Hematopoietic multipotent progenitor cell treated with erythropoietin and hydrocortisone succinate and interleukin-3 and kit ligand, for 17 days (in vitro differentiated cells): ENCODE results near the gene TUBB4B.
A peak's percentile ranks its signal among the peaks of the same experiment; 100 is the strongest.

Experiments
- DNase-seq: peaks from one replicate; pipeline ENCODE4 v3.0.0-alpha.2; 2015; ENCODE audit warnings: low spot score

The TUBB4B gene

DNA sequence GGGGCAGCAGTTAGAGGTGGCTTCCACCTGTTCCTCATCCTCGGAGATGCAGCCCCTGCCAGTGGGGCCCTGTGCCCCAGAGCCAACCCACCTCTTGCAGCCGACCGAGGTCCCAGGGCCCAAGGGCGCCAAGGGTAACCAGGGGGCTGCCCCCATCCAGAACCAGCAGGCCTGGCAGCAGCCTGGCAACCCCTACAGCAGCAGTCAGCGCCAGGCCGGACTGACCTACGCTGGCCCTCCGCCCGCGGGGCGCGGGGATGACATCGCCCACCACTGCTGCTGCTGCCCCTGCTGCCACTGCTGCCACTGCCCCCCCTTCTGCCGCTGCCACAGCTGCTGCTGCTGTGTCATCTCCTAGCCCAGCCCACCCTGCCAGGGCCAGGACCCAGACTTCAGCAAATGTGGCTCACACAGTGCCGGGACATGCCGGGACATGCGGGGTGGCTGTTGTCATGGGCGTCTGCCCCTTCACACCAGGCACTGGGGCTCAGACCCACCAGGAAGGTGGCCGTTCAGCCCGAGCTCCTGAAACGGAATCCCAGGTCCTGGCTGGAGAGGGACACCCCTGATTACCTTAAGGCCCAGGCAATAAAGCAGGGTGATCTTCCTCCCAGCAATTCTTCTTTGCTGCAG is 15.3 kb upstream of the TUBB4B start:
- no peak for DNase-seq

DNA sequence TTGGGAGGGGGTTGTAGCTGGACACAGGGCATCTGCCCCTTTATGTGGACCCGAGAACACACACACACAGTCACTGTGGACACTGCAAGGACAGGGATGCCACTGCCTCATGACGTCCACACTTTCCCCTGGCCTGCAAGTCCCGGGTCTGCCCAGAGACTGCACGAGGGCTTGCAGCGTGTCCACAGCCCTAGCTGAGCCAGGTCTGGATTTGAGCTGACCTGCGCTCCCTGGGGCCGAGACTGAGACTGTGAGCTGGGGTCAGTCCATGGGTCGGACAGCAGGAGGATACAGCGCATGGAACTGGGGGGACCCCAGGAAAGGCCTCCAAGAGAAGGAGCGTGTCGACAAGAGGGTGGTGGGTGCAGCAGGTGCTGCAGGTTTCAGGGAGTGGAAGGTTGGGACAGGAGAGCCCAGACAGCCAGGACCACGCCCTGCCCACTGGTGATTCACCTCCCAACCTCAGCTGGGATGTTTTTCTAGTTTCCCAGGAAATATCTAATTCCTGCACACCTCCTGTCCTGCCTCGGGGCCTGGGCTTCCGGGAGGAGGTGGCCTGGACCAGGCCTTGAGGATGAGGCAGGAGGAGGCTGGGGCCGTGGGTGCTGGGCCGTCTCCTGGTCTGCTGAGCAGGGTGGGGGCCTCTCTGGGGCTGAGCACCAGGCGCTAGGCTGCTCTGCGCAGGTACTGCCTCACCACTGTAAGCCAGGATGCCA is 14.6 kb upstream of the TUBB4B start:
- DNase-seq = no peak

DNA sequence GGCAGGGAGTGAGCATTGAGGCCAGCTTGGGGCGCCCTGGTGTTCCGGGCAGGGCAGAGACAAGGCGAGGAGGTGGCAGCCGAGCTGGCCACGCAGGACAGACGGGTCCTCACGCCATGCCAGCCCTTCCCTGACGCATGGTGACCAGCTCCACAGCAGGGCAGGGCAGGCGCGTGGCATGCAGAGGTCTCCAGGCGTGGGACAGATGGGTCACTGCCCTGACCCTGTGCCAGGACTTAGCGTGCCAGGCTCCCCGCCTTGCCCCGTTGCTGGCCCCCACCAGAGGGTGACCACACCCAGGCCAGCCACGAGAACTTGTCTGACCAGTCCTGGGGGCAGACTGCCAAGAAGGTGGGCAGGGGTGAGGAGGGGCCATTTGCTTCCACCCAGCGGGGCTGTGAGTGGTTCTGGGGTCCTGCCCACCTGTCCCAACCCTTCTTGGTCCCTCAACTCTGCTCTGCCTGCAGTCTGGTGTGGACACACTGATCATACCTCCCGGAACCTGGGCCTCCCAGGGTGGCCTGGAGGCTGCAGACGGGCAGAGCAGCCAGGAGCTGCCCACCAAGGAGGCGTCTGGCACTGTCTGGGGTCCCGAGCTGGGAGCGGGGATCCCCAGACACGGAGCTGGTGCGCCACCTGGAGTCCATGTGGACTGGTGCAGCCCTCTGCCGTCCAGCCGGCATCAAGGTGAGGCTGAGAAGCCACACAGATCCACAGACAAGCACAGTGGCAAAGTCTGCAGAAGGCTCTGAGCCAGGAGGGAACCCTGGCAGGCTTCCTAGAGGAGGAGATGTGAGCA is 13.8 kb upstream of the TUBB4B start, which contains the start of gene RNF224:
RNF224 (plus strand) TSS at position 449 of the 799 bp plus-strand sequence. CDS start 834 bp downstream, outside the sequence.
- DNase-seq = peak; percentile 87

DNA sequence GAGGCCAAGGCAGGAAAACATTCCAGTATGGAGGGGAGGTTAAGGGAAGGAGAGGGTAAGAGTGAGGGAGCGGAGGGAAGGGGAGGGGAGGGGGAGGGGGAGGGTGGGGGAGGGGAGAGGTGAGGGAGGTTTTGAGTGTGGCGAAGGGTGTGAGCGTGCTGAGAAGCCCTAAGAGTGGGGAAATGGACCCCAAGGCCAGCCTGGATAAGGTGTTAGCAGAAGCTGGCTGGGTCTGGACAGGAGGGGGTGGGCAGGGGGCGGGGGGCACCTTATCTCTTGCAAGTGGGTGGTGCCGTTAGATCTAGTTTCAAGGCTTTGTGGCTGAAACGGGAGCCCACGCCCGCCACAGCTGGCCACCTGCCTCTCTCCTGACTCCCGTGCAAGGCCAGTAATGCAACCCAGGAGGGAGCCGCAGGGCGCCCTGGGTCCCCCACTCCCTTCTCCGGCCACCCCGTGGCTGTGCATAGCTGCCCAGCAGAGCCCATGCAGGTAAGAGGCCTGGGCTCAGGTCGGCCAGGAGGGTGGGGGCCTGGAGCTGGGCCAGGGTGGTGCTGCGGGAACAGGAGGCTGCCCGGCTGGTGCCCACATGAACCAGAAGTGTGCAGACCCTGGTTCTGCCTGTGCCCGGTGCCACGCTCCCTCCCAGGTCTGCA is 13.1 kb upstream of the TUBB4B start:
- no peak for DNase-seq

DNA sequence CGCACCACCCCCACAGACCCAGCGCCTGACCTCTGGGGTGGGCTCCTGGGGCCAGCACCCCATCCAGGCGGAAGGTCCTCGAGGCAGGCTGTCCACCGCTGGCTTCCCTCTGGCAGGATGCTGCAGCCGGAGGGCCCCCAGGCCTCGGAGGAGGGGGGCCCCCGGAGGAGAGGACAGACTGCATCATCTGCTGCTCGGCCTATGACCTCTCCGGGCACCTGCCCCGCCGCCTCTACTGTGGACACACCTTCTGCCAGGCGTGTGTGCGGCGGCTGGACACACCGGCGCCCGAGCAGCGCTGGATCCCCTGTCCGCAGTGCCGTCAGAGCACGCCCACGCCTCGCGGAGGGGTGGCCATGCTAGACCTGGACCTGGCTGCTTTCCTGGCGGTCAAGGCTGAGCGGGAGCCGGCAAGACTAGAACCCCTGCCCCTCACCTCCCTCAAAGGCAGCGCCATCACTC is 12.6 kb upstream of the TUBB4B start:
- DNase-seq = no peak

DNA sequence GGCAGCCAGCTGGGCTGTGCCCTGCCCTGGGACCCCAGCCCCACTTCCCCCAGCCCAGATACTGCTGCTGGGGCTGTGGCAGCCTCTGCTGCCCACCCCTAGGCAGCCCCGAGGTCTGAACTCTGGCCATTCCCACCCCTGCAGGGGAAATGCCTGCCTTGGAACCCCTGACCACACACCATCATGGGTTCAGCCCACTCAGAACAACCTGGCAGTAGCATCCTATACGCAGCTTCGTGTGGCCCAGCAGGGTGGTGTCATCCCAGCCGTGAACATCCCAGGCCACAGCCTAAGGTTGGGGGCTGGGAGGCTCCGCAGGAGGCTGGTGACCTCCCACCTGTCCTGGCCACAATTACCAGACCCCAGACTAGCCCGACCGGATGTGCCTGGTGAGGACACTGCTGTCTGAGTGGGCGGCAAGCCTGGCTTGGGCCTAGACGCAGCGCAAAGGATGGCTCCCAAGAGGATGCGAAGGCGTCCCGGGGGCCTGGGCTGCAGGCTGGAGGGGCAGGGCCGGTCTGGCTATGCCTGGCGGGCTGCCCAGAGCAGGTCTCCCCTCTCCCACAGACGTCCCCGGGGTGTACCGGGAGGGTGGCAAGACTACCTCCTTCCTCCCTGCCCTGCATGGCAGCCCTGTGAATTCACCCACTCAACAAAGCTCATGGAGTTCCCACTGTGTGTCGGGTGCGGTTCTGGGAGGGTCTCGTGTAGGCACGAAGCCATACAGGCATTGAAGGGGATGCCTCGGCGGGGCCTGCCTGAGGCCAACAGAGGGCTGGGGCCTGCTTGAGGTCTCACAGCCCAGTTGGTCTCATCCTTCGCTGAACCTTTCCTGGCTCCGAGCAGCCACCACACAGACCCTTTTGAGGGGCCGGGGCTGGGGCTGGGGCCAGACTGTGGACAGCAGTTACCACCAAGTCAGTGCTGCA is 11.9 kb upstream of the TUBB4B start:
- DNase-seq = no peak

DNA sequence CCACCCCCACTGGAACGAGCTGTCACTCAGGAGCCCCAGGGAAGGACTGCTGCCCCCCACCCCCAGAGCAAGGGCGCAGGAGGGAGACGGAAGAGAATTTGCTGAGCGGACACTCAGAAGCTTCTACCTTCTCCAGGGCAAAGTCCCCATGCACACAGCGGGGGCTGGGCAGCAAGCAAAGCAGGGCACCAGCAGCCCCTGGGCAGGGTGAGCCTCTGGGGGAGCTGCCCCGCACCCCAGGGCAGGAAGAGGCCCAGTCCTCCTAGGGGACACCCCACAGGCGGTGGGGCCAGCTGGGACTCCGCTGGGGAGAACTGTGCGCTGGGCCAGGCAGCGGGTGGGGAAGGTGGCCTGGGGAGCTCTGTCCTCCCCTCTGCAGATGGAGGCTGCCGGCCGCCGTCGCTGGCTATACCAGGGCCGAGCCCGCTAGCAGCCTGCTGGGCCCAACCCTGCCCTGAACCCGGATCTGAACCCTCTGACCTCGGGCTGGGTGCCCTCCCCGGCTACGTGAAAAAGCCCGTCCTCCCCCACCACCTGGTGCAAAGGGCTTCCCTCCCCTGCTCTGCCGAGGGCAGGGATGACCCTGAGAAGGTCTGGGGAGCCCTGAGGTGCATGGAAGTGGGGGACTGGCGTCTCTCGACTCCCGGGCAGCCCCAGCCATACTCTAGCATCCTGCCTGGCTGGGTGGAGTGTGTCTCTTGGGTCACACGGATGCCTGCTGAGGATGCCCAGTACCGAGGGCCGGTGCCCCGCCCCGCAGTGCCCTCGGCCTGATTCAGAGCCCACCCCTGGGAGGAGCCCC is 11.0 kb upstream of the TUBB4B start:
- no peak for DNase-seq

GRCh38 chr9:137230705-137231371 is 10.2 kb upstream of the TUBB4B start, which contains the start of gene SLC34A3:
SLC34A3 (plus strand) TSS chr9:137230901; CDS start chr9:137231703, 802 bp downstream.
- DNase-seq = no peak

DNA sequence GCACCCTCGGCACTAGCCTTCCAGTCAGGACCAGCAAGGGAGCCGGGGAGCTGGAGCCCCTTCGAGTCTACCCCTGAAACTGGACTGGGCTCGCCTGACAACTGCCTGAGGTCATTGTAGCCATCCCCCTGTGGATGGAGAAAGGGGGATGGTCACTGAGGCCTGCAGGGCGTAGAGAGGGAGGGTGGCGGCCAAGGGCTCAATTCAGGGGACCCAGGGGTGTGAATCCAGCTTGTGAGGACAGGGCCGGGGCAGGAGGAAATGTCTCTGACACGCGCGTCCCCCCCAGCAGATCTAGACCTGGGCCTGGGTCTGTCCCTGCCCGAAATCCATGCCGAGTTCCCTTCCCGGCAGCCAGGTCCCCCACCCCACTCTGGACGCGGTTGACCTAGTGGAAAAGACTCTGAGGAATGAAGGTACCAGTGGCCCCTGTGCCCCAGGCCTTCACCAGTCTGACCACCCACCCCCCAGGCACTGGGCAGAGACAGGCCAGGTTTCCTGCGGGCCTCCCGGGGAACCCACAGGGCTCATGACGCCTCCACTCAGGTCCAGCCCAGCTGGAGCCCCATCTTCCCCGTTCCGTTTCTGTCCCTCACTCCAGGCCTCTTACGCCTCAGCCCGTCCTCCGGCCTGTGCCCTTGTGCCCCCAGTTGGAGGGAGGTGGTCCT is 9.6 kb upstream of the TUBB4B start:
- no peak for DNase-seq

DNA sequence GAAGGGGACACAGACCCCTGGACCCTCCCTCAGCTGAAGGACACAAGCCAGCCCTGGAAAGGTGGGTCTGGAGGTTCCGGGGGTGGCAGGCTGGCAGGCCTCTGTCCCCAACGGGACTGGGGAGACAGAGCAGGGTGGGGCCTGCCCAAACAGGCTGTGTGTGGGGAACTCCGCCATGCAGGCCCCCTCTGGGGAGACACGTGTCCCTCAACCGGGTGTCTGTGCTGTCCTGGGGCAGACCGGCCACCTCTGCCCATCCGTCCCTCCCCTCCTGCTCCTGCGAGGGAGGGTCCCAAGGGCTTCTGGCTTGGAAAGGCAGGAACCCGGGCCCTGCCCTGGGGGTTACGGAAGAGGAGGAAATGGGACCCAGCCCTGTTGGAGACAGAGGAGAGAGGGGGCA is 9.0 kb upstream of the TUBB4B start:
- no peak for DNase-seq

DNA sequence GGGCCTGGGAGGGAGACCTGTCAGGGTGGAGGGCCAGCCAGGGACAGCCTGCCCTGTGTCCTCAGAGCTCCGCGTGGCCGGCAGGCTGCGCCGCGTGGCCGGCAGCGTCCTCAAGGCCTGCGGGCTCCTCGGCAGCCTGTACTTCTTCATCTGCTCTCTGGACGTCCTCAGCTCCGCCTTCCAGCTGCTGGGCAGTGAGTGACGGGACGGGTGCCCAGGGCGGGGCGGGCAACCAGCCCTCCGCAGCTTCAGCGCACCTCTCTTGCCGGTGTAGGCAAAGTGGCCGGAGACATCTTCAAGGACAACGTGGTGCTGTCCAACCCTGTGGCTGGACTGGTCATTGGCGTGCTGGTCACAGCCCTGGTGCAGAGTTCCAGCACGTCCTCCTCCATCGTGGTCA is 8.6 kb upstream of the TUBB4B start:
- no peak for DNase-seq

- no peak for DNase-seq
Measured at GRCh38 chr9:137233143-137233980, 7.7 kb upstream of the TUBB4B start.

DNA sequence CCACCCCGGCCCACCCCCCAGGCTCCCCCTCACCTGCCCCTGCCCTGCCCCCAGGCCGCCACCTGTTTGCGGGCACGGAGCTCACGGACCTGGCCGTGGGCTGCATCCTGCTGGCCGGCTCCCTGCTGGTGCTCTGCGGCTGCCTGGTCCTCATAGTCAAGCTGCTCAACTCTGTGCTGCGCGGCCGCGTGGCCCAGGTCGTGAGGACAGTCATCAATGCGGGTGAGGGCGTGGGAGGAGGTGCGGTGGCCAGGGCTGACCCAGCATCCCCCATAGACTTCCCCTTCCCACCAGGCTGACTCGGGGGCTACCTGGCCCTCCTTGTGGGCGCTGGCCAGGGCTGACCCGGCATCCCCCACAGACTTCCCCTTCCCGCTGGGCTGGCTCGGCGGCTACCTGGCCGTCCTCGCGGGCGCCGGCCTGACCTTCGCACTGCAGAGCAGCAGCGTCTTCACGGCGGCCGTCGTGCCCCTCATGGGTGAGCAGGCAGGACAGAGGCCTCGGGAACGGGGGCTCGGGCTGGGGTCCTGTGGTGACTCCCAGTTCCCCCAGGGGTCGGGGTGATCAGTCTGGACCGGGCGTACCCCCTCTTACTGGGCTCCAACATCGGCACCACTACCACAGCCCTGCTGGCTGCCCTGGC is 6.9 kb upstream of the TUBB4B start:
- DNase-seq = no peak

GRCh38 chr9:137234758-137235423 is 6.2 kb upstream of the TUBB4B start:
- DNase-seq = no peak

GRCh38 chr9:137235424-137236237 is 5.5 kb upstream of the TUBB4B start:
- no peak for DNase-seq

- DNase-seq = peak; percentile 90
Measured at GRCh38 chr9:137236238-137236935, 4.7 kb upstream of the TUBB4B start.
